SK-N-SH treated with all-trans-retinoic acid at 6 μM for 48 hours (cell line): Measurements from ENCODE around the gene PTCHD1.

Source experiments
- ESRRG ChIP-seq: fragments of 250-450 bp; sonication (Bioruptor Pico); IDR thresholded peaks from 2 replicates; pipeline ENCODE4 v1.6.1; 2021; ENCODE audit warnings: mild to moderate bottlenecking
- GLIS3 ChIP-seq: fragments of 250-450 bp; sonication (Bioruptor Pico); IDR thresholded peaks from 2 replicates; pipeline ENCODE4 v1.5.0; 2020; ENCODE audit warnings: mild to moderate bottlenecking, moderate library complexity
- PPARA ChIP-seq: fragments of 250-450 bp; sonication (Bioruptor Pico); IDR thresholded peaks from 2 replicates; pipeline ENCODE4 v1.5.0; 2020; ENCODE audit warnings: mild to moderate bottlenecking, borderline replicate concordance
- SNAI2 ChIP-seq: fragments of 250-450 bp; sonication (Bioruptor Pico); IDR thresholded peaks from 2 replicates; pipeline ENCODE4 v1.5.0; 2020; ENCODE audit warnings: mild to moderate bottlenecking, moderate library complexity
- ZC3H10 ChIP-seq: fragments of 250-450 bp; sonication (Bioruptor Pico); IDR thresholded peaks from 2 replicates; pipeline ENCODE4 v1.5.1; 2021; ENCODE audit warnings: mild to moderate bottlenecking, moderate library complexity
- TF ChIP-seq, protein P1 (sequence below): fragments of 250-450 bp; sonication (Bioruptor Pico); IDR thresholded peaks from 2 replicates; pipeline ENCODE4 v1.5.1; 2021; ENCODE audit warnings: mild to moderate bottlenecking, moderate library complexity
- TF ChIP-seq, protein P2 (sequence below): fragments of 250-450 bp; sonication (Bioruptor Pico); IDR thresholded peaks from 2 replicates; pipeline ENCODE4 v1.8.0; 2021; ENCODE audit warnings: low read depth, mild to moderate bottlenecking, moderate library complexity, borderline replicate concordance
- TF ChIP-seq, protein P3 (sequence below): fragments of 250-450 bp; sonication (Bioruptor Pico); IDR thresholded peaks from 2 replicates; pipeline ENCODE4 v1.8.0; 2020; ENCODE audit warnings: mild to moderate bottlenecking, moderate library complexity, borderline replicate concordance

DNA sequence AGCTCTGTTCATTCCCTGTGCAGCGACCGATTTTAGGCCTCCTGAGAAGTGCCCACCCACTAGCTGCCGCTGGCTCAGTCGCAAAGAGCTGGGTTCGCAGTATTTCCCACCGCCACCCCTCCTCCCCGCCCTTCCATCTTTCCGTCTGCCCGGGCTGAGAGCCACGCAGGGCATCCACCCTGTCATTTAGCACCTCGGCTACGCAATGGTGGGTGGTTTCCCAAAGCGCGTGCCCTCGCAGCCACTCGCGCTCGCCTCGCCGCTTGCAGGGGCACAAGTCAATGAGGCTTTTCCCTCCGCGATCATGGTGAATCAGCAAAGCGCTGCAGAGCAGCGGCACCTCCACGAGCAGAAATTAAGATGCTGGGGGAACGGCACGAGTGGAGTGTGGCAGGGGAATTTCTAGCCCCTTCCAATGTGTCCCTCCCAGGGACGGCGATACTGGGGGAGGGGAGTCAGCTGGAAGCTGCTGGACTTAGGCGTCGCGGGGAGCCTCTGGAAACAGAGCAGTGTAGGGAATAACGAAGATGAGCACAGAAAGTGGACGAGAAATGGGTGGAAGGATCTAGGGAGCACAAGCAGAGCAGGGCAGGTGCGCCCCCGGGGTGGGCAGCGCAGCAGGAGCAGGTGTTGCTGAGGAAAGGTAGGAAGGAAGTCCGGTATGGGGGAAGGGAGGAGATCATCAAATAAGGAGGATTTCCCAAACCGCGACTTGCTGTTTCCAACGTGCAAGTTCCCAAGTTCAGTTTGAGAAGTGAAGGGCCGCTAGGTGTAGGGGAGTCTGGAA lies 2.4 kb upstream of the PTCHD1 start:
- TF ChIP-seq ZC3H10 (CRISPR knock-in tag), result no peak
- TF ChIP-seq, protein P1, sequence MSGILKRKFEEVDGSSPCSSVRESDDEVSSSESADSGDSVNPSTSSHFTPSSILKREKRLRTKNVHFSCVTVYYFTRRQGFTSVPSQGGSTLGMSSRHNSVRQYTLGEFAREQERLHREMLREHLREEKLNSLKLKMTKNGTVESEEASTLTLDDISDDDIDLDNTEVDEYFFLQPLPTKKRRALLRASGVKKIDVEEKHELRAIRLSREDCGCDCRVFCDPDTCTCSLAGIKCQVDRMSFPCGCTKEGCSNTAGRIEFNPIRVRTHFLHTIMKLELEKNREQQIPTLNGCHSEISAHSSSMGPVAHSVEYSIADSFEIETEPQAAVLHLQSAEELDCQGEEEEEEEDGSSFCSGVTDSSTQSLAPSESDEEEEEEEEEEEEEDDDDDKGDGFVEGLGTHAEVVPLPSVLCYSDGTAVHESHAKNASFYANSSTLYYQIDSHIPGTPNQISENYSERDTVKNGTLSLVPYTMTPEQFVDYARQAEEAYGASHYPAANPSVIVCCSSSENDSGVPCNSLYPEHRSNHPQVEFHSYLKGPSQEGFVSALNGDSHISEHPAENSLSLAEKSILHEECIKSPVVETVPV (CRISPR knock-in tag), result no peak
- TF ChIP-seq, protein P2, sequence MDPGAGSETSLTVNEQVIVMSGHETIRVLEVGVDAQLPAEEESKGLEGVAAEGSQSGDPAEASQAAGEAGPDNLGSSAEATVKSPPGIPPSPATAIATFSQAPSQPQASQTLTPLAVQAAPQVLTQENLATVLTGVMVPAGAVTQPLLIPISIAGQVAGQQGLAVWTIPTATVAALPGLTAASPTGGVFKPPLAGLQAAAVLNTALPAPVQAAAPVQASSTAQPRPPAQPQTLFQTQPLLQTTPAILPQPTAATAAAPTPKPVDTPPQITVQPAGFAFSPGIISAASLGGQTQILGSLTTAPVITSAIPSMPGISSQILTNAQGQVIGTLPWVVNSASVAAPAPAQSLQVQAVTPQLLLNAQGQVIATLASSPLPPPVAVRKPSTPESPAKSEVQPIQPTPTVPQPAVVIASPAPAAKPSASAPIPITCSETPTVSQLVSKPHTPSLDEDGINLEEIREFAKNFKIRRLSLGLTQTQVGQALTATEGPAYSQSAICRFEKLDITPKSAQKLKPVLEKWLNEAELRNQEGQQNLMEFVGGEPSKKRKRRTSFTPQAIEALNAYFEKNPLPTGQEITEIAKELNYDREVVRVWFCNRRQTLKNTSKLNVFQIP (CRISPR knock-in tag), result no peak
- no peak for TF ChIP-seq ESRRG (CRISPR knock-in tag)
- TF ChIP-seq, protein P3, sequence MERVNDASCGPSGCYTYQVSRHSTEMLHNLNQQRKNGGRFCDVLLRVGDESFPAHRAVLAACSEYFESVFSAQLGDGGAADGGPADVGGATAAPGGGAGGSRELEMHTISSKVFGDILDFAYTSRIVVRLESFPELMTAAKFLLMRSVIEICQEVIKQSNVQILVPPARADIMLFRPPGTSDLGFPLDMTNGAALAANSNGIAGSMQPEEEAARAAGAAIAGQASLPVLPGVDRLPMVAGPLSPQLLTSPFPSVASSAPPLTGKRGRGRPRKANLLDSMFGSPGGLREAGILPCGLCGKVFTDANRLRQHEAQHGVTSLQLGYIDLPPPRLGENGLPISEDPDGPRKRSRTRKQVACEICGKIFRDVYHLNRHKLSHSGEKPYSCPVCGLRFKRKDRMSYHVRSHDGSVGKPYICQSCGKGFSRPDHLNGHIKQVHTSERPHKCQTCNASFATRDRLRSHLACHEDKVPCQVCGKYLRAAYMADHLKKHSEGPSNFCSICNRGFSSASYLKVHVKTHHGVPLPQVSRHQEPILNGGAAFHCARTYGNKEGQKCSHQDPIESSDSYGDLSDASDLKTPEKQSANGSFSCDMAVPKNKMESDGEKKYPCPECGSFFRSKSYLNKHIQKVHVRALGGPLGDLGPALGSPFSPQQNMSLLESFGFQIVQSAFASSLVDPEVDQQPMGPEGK (CRISPR knock-in tag), result no peak
- no peak for TF ChIP-seq GLIS3
- no peak for TF ChIP-seq SNAI2 (CRISPR knock-in tag)
- TF ChIP-seq PPARA (CRISPR knock-in tag), result no peak
